Breast epithelium (tissue), 3 donors: ENCODE measurements around the gene DGKB.

Experiments used
- CTCF ChIP-seq, 3 donors: fragments of 450-650 bp; IDR thresholded peaks; one replicate each; pipeline ENCODE4 v1.5.1; 2016 to 2017; ENCODE audit warnings: antibody characterized with exemption in 3 of 3, mild to moderate bottlenecking in 3 of 3, moderate library complexity in 3 of 3
- POLR2A ChIP-seq: fragments of 450-650 bp; IDR thresholded peaks from one replicate; pipeline ENCODE4 v1.6.1; 2016; ENCODE audit warnings: antibody characterized with exemption, mild to moderate bottlenecking, moderate library complexity

- no peak for TF ChIP-seq CTCF (IDR thresholded peaks at IDR 0.05)
- no peak for TF ChIP-seq POLR2A
These were observed 163.2 kb downstream of the DGKB start for GRCh38 chr7:14739168-14739840.
